Tongue (tissue), 2 donors: ENCODE data around the gene DESI2. TPM values are rescaled to one million over a fixed set of nuclear protein-coding genes. Genes with fewer than 3 reads are reported as not detected.

Experiments
- DNase-seq: peaks from one replicate; pipeline ENCODE4 v3.0.0-alpha.2; 2015
- total RNA-seq: library from RNA; depleted of rRNA; stranded (reverse); fragments of >200 nt; gene quantifications from one replicate; pipeline ENCODE4 v1.2.3, GENCODE V29; 2014

DESI2 gene
- total RNA-seq, result 75.1 TPM

DNA sequence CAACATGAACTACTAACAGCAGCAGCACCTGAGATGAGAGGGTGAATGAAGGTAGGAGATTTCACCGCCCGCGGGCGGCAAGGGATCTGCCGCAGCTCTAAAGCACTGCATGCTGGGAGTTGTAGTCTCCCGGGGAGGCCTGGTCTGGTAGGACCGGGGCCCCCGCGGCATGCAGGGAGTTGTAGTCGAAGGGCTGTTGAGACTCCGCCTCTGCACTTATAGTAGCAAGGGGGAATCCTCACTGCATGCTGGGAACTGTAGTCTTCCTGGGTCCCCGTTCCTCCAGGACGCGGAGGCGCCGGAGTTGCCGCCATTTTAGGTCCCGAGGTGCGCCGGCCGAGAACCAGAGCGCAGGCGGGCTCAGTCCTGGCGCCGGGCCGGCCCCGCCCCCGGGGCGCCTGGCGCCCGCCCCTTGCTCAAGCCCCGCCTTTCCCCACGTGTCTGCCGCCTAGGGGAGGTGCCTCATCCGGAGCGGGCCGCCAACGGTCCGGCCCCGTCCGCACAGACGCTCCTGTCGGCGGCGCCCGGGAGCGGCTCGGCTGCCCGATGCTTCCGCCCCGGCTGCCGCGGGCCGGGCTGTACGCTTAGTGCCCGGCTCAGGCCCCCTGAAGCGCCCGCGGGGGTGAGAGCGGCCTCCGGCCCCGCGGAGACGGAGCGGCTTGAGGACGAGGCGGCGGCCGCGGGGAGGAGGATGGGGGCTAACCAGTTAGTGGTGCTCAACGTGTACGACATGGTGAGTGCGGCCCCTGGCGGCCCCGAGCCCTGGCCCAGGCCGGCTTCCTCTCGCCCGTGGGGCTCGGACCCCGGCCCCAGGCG is at the start of gene DESI2:
Gene DESI2, plus strand, starts transcription at position 504 of the 816 bp plus-strand sequence. Its CDS starts 188 bp downstream, at position 692.
- peak; percentile 99 for DNase-seq

DNA sequence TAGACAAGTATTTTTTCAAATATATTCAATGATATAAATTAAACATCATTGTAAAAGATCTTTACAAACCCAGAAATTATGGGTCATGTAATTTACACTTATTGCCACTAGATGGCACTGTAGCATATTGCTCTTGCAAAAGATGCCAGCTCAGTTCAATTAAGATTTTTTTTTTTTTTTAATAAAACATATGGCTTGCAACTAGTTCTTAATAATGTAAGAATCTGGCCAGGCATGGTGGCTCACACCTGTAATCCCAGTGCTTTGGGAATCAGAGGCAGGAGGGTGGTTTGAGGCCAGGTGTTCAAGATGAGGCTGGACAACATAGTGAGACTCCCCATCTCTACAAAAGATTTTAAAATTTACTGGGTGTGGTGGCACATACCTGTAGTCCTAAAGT is 49.4 kb upstream of the DESI2 start:
- DNase-seq, result peak; percentile 54

DNA sequence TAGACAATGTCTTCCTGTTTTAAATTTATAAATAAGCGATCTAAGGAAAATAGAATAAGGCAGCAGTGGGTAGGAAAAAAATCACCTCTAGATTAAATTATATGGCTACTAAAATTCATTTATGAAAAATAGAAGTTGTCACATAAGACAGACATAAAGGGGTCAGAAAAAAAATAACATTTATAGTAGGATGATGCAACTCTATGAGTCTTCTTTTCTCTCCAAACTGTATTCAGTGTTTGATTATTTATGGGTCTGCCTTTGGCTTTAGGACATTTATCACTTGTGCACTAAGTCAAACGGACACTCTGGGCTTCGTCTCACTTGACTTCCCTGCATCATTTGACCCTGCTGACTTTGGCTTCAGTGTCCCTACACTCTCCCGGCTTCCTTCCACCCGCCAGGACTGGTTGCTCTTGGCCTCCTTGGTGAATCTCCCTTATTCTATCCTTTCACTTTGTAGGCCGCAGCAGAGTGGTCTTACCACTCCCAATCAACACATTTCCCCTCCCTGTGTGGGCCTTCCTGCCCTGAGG is 47.0 kb upstream of the DESI2 start:
- no peak for DNase-seq

- DNase-seq, result peak; percentile 39
Observed at GRCh38 chr1:244614113-244614836, 38.7 kb upstream of the DESI2 start.

GRCh38 chr1:244614879-244615278 is 38.0 kb upstream of the DESI2 start:
- no peak for DNase-seq

DNA sequence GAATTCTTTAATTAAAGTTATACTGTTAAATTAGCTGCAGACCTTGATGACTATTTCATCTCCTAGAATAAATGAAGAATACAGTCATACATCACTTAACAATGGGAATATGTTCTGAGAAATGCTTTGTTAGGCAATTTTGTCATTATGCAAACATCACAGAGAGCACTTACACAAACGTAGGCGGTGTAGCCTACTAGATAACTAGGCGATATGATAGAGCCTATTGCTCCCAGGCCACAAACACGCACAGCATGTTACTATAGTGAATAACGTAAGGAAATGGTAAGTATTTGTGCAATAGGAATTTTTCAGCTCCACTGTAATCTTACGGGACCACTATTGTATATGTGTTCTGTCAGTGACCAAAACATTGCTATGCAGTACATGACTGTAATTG is 37.6 kb upstream of the DESI2 start:
- no peak for DNase-seq

GRCh38 chr1:244626709-244627108 is 26.2 kb upstream of the DESI2 start:
- DNase-seq, result no peak

- no peak for DNase-seq
Observed at GRCh38 chr1:244628789-244629188, 24.1 kb upstream of the DESI2 start.

DNA sequence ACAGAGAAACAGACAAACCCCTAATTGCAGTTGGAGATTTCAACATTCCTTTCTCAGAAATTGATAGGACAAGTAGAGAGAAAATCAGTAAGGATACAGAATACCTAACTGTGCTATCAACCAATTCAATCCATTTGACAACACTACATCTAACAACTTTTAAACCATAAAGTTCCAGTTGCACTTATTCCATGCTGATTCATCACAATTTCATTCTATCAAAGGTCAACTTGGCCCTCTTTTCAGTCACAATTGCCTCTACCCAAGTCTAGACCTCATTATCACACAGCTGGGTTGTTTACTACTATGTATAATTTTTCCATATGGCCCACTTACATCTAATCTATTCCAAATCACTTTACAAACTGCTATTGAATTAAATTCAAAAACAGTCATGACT is 19.8 kb upstream of the DESI2 start:
- no peak for DNase-seq

DNA sequence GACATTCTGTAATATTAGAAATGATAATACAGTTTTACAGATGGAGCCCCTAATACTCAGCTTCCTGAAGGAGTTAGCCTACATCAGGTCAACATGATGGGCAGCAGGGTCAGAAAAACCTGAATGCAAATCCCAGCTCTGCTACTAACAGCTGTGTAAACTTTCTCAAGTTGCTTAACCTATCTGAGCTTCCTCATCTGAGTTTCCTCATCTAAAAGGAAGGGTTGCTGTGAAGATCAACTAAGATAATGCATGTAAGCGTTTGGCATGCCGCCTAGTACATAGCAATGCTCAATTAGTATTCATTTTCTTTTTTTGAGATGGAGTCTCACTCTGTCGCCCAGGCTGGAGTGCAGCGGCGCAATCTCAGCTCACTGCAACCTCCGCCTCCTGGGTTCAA is 18.4 kb upstream of the DESI2 start:
- DNase-seq, result no peak

- DNase-seq, result no peak
Observed at GRCh38 chr1:244636488-244637259, 16.3 kb upstream of the DESI2 start.

DNA sequence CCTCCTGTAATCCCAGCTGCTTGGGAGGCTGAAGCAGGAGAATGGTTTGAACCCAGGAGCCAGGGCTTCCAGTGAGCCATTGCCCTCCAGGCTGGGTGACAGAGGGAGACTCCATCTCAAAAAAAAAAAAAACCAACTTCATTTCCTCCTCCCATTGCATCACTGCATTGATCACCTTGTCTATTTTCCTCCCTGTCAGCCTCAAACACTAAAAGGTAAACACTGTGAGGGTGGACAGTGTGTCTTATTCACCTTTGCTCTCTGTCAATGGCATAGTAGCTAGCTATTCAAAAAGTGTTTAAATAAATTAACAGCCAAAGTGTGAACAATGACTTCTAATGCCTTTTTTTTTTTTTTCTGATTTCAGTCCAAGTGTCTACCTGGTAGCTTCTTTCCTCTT is 13.4 kb upstream of the DESI2 start:
- DNase-seq, result no peak

DNA sequence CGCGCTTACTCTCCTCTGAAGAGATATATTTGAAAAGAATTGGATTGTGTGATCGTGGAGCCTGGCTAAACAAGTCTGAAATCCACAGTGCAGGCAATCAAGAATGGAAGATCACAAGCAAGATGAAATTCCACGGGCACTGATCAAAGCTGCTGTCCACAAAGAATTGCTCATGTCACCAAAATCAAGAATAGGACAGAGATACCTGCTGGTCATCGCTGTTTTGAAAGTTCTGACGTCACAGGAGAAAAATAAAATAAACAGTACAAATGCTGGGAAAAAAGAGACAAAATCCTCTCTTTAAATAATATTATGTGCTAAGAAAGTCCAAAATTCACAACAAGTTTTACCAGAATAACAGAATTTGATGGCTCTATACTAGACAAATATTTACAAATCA is 12.0 kb upstream of the DESI2 start:
- DNase-seq, result no peak

DNA sequence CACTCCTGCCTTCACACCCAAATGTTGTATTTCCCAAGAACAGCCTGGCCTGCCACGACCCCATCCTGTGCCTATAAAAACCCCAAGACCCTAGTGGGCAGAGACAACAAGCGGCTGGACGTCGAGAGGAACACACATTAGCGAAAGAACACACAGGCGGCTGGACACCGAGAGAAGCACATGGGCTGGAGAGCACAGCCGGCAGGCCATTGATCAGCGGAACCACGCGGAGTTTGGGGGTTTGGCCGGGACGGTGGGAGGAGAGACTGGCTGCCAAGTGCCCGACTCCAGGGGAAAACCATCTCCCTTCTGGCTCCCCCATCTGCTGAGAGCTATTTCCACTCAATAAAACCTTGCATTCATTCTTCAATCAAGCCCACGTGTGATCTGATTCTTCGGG is 10.4 kb upstream of the DESI2 start:
- DNase-seq, result no peak

DNA sequence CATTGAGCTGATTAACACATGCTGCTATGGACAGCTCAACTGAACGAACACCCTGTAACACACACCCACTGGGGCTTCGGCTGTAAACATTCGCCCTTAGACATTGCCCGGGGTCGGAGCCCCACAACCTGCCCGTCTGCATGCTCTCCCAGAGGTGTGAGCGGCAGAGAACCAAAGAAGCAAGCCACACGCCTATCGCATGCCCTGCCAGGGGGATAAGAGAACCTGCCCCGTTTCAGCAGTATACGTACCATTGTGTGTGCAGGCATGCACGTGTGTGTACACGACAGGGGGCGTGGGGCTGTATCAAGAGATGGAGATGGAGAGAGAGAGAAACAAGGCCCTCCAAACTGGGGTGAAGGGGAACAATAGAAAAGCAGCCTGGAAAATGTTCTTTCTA is 9.9 kb upstream of the DESI2 start:
- DNase-seq, result no peak

- no peak for DNase-seq
Observed at GRCh38 chr1:244645414-244645813, 7.5 kb upstream of the DESI2 start.

DNA sequence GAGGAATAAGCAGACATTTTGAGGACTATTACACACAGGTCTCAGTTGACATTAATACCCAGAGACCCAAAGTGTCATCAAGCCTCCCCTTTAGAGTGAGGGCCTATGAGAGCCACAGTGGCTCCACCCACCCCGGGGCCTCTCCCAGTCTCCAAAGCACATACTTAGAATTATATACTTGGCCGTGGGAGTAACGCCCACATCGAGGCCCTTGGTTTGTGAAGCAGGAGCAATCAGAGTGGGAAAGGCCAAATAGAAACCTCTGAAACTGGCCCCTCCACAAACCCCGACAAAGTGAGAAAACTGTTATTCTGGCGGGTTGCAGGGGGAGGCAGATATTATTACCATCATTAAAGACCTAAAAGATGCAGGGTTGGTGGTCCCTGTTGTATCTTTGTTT is 7.0 kb upstream of the DESI2 start:
- no peak for DNase-seq

DNA sequence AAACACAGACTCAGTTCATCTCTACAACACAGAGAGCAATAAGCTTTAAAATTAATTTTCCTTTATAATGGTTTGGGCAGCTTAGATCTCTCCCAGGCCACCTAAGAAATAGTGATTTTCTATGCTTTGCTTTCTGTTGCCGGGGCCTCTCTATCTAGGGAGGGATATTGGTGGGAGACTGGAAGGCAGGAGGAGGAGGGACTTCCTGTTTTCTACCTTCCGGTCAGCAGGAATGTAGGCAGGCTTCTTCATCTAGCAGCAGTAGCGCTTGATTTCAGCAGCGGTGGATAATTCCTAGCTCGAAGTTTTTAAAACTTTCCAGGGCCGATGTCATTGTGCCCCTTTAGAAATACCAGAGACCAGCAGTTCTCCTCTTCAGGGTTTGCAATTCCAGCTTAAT is 5.1 kb upstream of the DESI2 start:
- DNase-seq, result no peak

DNA sequence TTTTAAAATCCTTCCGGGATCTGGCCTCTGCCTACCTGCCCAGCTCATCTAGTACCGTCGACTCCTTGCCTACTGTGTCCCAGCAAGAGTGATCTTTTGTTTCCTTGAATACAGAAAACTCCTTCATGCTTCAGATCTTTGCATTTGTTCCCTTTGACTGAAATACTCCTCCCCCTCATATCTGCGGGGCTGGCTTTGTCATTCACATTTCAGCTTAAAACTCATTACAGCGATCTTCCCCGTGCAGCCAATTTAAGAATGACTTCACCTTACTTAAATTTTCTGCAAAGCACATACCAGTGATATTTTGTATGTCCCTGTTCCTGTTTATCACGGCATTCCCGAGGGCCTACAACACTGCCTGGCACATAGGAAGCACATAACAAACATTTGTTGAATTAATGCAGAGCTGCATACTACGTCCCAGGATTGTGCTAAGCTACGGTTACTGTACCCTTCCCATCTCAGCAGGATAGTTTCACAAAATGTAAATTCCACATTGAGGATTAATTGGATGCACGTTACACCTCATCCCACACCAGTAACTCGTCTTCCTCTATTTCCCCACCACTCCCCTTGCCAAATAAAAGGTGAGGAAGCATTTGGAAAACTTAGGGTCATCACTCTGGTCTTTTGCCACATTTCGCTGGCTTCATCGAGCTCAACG is 837 bp upstream of the DESI2 start:
- DNase-seq, result no peak

GRCh38 chr1:244653439-244654107 is 647 bp downstream of the DESI2 start:
- peak; percentile 35 for DNase-seq
